WTC11 (cell line): ENCODE measurements around the gene ZNF646.

ENCODE experiments used
- CTCF ChIP-seq: fragments of 200-600 bp; IDR thresholded peaks from 2 replicates; pipeline ENCODE4 v1.8.0; 2022; ENCODE audit warnings: antibody characterized with exemption
- KAT7 ChIP-seq: sonication (generic); formaldehyde crosslinking; IDR thresholded peaks from 2 replicates; pipeline ENCODE4 v1.8.1; 2023; ENCODE audit warnings: missing genetic modification reagents, mild to moderate bottlenecking, borderline replicate concordance
- SMAD4 ChIP-seq: sonication (generic); formaldehyde crosslinking; IDR thresholded peaks from 2 replicates; pipeline ENCODE4 v1.8.0; 2022; ENCODE audit warnings: mild to moderate bottlenecking, missing genetic modification reagents
- ZBTB43 ChIP-seq: sonication (generic); formaldehyde crosslinking; IDR thresholded peaks from 2 replicates; pipeline ENCODE4 v1.8.1; 2023; ENCODE audit warnings: mild to moderate bottlenecking, missing genetic modification reagents
- ZNF138 ChIP-seq: sonication (generic); formaldehyde crosslinking; conservative IDR thresholded peaks from 2 replicates; pipeline ENCODE4 v1.8.1; 2022; ENCODE audit warnings: mild to moderate bottlenecking, moderate library complexity, missing genetic modification reagents
- ZNF232 ChIP-seq: sonication (generic); formaldehyde crosslinking; IDR thresholded peaks from 2 replicates; pipeline ENCODE4 v1.8.0; 2022; ENCODE audit warnings: mild to moderate bottlenecking, missing genetic modification reagents
- ZSCAN18 ChIP-seq: fragments of 250-450 bp; sonication (Bioruptor Pico); IDR thresholded peaks from 2 replicates; pipeline ENCODE4 v2.1.2; 2022; ENCODE audit warnings: mild to moderate bottlenecking, moderate library complexity

- no peak for TF ChIP-seq CTCF
- TF ChIP-seq SMAD4 (CRISPR knock-in tag) = no peak
- TF ChIP-seq ZBTB43 = no peak
- no peak for TF ChIP-seq KAT7 (CRISPR knock-in tag)
- no peak for TF ChIP-seq ZSCAN18 (CRISPR knock-in tag)
- no peak for TF ChIP-seq ZNF232 (CRISPR knock-in tag)
- no peak for TF ChIP-seq ZNF138 (CRISPR knock-in tag)
These were observed 2.1 kb downstream of the ZNF646 start for GRCh38 chr16:31076319-31076718.
